H1 (cell line): ENCODE results near the gene GPA33. TPM values are rescaled to one million over a fixed set of nuclear protein-coding genes. Genes with fewer than 3 reads are reported as not detected.
"Not testable (repeated sequence)": the region's sequence is repeated elsewhere in the genome, so short reads cannot be mapped to it uniquely, and the experiment has no call there.

Experiments
- CTCF ChIA-PET: fragments of 300-600 bp; sonication (Branson Sonifier 250); formaldehyde crosslinking; loops from one replicate; lab custom pipeline; 2021; ENCODE audit not compliant: partially characterized antibody; lab: Charles Lee
- POLR2A ChIA-PET: fragments of 300-600 bp; sonication (Branson Sonifier 250); formaldehyde crosslinking; loops from one replicate; lab custom pipeline; 2021; ENCODE audit warnings: inconsistent platforms; ENCODE audit not compliant: partially characterized antibody; lab: Charles Lee
- DNase-seq, 2 experiments: peaks; one replicate each; pipeline versions ENCODE4 v3.0.0 to v3.0.0-alpha.2; 2010 to 2022; ENCODE audit warnings: low spot score in 2 of 2, low read depth in 1 of 2, mixed read lengths in 1 of 2
- FAIRE-seq: peaks from 2 replicates; lab custom pipeline; 2011; peaks lifted over from hg19 to GRCh38; lab: Jason Lieb, UNC
- H2AFZ ChIP-seq: 2 replicates; pipeline ENCODE4 v1.8.1; 2012; ENCODE audit warnings: low read length, inconsistent platforms
- H2AK5ac ChIP-seq: 2 replicates; pipeline ENCODE4 v1.6.1; 2013; ENCODE audit warnings: low read depth, low read length
- H2BK120ac ChIP-seq: replicated peaks from 2 replicates; pipeline ENCODE3; 2013; ENCODE audit warnings: low read depth, low read length, inconsistent platforms
- H2BK12ac ChIP-seq: 2 replicates; pipeline ENCODE4 v1.6.1; 2013; ENCODE audit warnings: low read depth, low read length
- H2BK15ac ChIP-seq: 2 replicates; pipeline ENCODE4 v1.6.1; 2013; ENCODE audit warnings: low read length
- H2BK20ac ChIP-seq: 2 replicates; pipeline ENCODE4 v1.6.1; 2013; ENCODE audit warnings: low read length
- H2BK5ac ChIP-seq: 2 replicates; pipeline ENCODE4 v1.6.1; 2013; ENCODE audit warnings: low read depth, low read length
- H3K14ac ChIP-seq: 2 replicates; pipeline ENCODE4 v1.6.1; 2013; ENCODE audit warnings: inconsistent platforms; ENCODE audit not compliant: insufficient read length
- H3K18ac ChIP-seq: 2 replicates; pipeline ENCODE4 v1.6.1; 2013; ENCODE audit warnings: low read length; ENCODE audit errors: extremely low read depth
- H3K23ac ChIP-seq: 2 replicates; pipeline ENCODE4 v1.6.1; 2013; ENCODE audit warnings: inconsistent platforms; ENCODE audit not compliant: insufficient read length
- H3K23me2 ChIP-seq: 2 replicates; pipeline ENCODE4 v1.6.1; 2013; ENCODE audit warnings: low read depth, low read length
- H3K27ac ChIP-seq: 2 replicates; pipeline ENCODE4 v1.6.1; 2011; ENCODE audit warnings: low read depth, low read length, inconsistent platforms
- H3K27me3 ChIP-seq, 4 experiments: replicated peaks in 1 of 4; 1 replicate in 1 of 4; 2 replicates in 3 of 4; pipeline versions ENCODE4 v1.6.1 to v1.8.1; 2011 to 2013; ENCODE audit warnings: low read length in 3 of 4, mild to moderate bottlenecking in 3 of 4, inconsistent platforms in 2 of 4, mixed read lengths in 2 of 4, moderate library complexity in 1 of 4; ENCODE audit not compliant: control insufficient read depth in 3 of 4, insufficient read depth in 3 of 4; ENCODE audit errors: extremely low read depth in 1 of 4
- H3K36me3 ChIP-seq, 4 experiments: 2 replicates each; pipeline versions ENCODE4 v1.6.1 to v1.8.1; 2011 to 2013; ENCODE audit warnings: mild to moderate bottlenecking in 4 of 4, low read length in 3 of 4, moderate library complexity in 2 of 4, control low read depth in 1 of 4, inconsistent platforms in 1 of 4; ENCODE audit not compliant: insufficient read depth in 4 of 4, control insufficient read depth in 2 of 4
- H3K4ac ChIP-seq: replicated peaks from 2 replicates; pipeline ENCODE3; 2013; ENCODE audit warnings: low read length, low read depth, mixed read lengths, inconsistent platforms; ENCODE audit not compliant: insufficient read length
- H3K4me1 ChIP-seq, 4 experiments: replicated peaks in 1 of 4; 1 replicate in 1 of 4; 2 replicates in 3 of 4; pipeline versions ENCODE4 v1.6.1 to v1.8.1; 2011 to 2013; ENCODE audit warnings: low read length in 3 of 4, inconsistent platforms in 2 of 4, mixed read lengths in 1 of 4; ENCODE audit not compliant: insufficient read depth in 4 of 4, control insufficient read depth in 3 of 4
- H3K4me2 ChIP-seq, 2 experiments: 2 replicates each; pipeline versions ENCODE4 v1.6.1 to v1.8.1; 2011 to 2013; ENCODE audit warnings: low read depth in 2 of 2, low read length in 2 of 2, control low read depth in 1 of 2, inconsistent platforms in 1 of 2, mild to moderate bottlenecking in 1 of 2; ENCODE audit not compliant: insufficient read depth in 1 of 2
- H3K4me3 ChIP-seq, 4 experiments: fragments of 200-600, 300-600 bp in 1 of 4; sonication (generic), shearing (Covaris generic), sonication (Bioruptor Twin) in 1 of 4; 2 replicates each; pipeline versions ENCODE4 v1.5.1 to v1.8.1; 2011 to 2016; ENCODE audit warnings: low read length in 4 of 4, low read depth in 3 of 4, control low read depth in 2 of 4, inconsistent platforms in 2 of 4, mild to moderate bottlenecking in 2 of 4, mixed read lengths in 1 of 4, moderate library complexity in 1 of 4; ENCODE audit not compliant: insufficient read depth in 2 of 4; ENCODE audit errors: extremely low read depth in 1 of 4
- H3K56ac ChIP-seq: replicated peaks from 2 replicates; pipeline ENCODE3; 2013; ENCODE audit warnings: low read depth, mild to moderate bottlenecking, mixed read lengths, low read length, inconsistent platforms; ENCODE audit not compliant: insufficient read length
- H3K79me1 ChIP-seq: 2 replicates; pipeline ENCODE4 v1.6.1; 2013; ENCODE audit warnings: low read depth, low read length, control low read depth
- H3K79me2 ChIP-seq, 2 experiments: 2 replicates each; pipeline versions ENCODE4 v1.6.1 to v1.8.1; 2012 to 2013; ENCODE audit warnings: low read length in 2 of 2, mild to moderate bottlenecking in 2 of 2, inconsistent platforms in 1 of 2; ENCODE audit not compliant: insufficient read depth in 2 of 2, control insufficient read depth in 1 of 2
- H3K9ac ChIP-seq, 4 experiments: replicated peaks in 1 of 4; 1 replicate in 1 of 4; 2 replicates in 3 of 4; pipeline versions ENCODE4 v1.6.1 to v1.8.1; 2011 to 2013; ENCODE audit warnings: low read depth in 3 of 4, low read length in 3 of 4, control low read depth in 2 of 4, mild to moderate bottlenecking in 2 of 4, moderate library complexity in 2 of 4, inconsistent platforms in 1 of 4; ENCODE audit errors: extremely low read depth in 1 of 4
- H3K9me3 ChIP-seq, 2 experiments: 2 replicates each; pipeline versions ENCODE4 v1.6.1 to v1.8.1; 2012 to 2013; ENCODE audit warnings: mild to moderate bottlenecking in 2 of 2, moderate library complexity in 2 of 2, control low read depth in 1 of 2, inconsistent platforms in 1 of 2, low read depth in 1 of 2, low read length in 1 of 2, mixed read lengths in 1 of 2; ENCODE audit not compliant: insufficient read depth in 2 of 2
- H4K20me1 ChIP-seq, 2 experiments: replicated peaks in 1 of 2; 2 replicates each; pipeline versions ENCODE3 to v1.8.1; 2011 to 2013; ENCODE audit warnings: inconsistent platforms in 2 of 2, low read length in 2 of 2, mild to moderate bottlenecking in 1 of 2; ENCODE audit not compliant: insufficient read depth in 2 of 2, control insufficient read depth in 1 of 2
- H4K5ac ChIP-seq: 2 replicates; pipeline ENCODE4 v1.6.1; 2013; ENCODE audit warnings: low read length, low read depth, mixed read lengths, inconsistent platforms; ENCODE audit not compliant: insufficient read length
- H4K8ac ChIP-seq: 2 replicates; pipeline ENCODE4 v1.8.0; 2013; ENCODE audit warnings: mild to moderate bottlenecking, moderate library complexity, low read length, inconsistent platforms; ENCODE audit not compliant: insufficient read depth; ENCODE audit errors: extremely low read depth
- H4K91ac ChIP-seq: replicated peaks from 2 replicates; pipeline ENCODE3; 2013; ENCODE audit warnings: low read length, mixed read lengths, inconsistent platforms; ENCODE audit not compliant: insufficient read length
- WGBS, 2 experiments: shearing (Covaris generic) in 1 of 2; methylation state at CpG; one replicate each; pipeline versions ENCODE4 v1.1.6 to v1.1.7; 2013 to 2015; ENCODE audit warnings: low lambda C conversion rate in 2 of 2, mixed read lengths in 2 of 2, inconsistent platforms in 1 of 2, low coverage in 1 of 2, missing lambda C conversion rate in 1 of 2; ENCODE audit not compliant: insufficient replicate concordance in 2 of 2, insufficient coverage in 1 of 2, insufficient read length in 1 of 2; ENCODE audit errors: extremely low coverage in 1 of 2, missing lambda C conversion rate in 1 of 2; 5-methylcytosine and 5-hydroxymethylcytosine counted together
- polyA plus RNA-seq, 7 experiments: library from polyadenylated mRNA; depleted of rRNA in 3 of 7; stranded (reverse) in 5 of 7; unstranded in 2 of 7; fragments of >200 nt in 5 of 7; fragments of 200-250 nt in 2 of 7; gene quantifications; 1 replicate in 5 of 7; 2 replicates in 1 of 7; 4 replicates in 1 of 7; pipeline versions ENCODE4 v1.2.1 to v1.2.3, GENCODE V29; 2011 to 2013; ENCODE audit warnings: missing spikeins in 2 of 7, mixed read lengths in 2 of 7
- total RNA-seq: library from RNA; stranded (reverse); fragmentation: NEBNext Ultra II Directional; extraction: Animal tissue kit (Norgen Biotek cat#: 25700); gene quantifications from 2 replicates; pipeline ENCODE4 v1.2.1, GENCODE V29; 2021

GPA33 gene
- total and polyA plus RNA-seq, 2 of the 8 experiments (the other 6 are each of a cell fraction or from before 2014, with no cell fraction given): 0.19 to 0.67 TPM

DNA sequence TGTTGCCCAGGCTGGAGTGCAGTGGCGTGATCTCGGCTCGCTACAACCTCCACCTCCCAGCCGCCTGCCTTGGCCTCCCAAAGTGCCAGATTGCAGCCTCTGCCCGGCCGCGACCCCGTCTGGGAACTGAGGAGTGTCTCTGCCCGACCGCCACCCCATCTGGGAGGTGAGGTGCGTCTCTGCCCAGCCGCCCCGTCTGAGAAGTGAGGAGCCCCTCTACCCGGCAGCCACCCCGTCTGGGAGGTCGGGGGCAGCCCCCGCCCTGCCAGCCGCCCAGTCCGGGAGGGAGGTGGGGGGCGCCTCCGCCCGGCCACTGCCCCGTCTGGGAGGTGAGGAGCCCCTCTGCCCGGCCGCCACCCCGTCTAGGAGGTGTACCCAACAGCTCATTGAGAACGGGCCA is 60.6 kb downstream of the GPA33 start:
- H2BK5ac ChIP-seq, H3K79me1 ChIP-seq, H2BK15ac ChIP-seq, H2BK12ac ChIP-seq, H2BK20ac ChIP-seq, DNase-seq, H3K4ac ChIP-seq, H4K20me1 ChIP-seq, H4K91ac ChIP-seq, H3K18ac ChIP-seq, CTCF ChIA-PET, H3K4me3 ChIP-seq, H3K9ac ChIP-seq, H4K5ac ChIP-seq, H3K79me2 ChIP-seq, H3K27me3 ChIP-seq, H3K23ac ChIP-seq, H3K36me3 ChIP-seq, H3K56ac ChIP-seq, H2BK120ac ChIP-seq, H3K27ac ChIP-seq, H3K14ac ChIP-seq, FAIRE-seq, H2AK5ac ChIP-seq, H3K4me2 ChIP-seq, H2AFZ ChIP-seq, POLR2A ChIA-PET, H3K23me2 ChIP-seq, H4K8ac ChIP-seq, H3K4me1 ChIP-seq: not testable (repeated sequence)
- peaks cover 0 to 13% of the 10 kb centered on the region in 2 experiments; a peak in 1 of 4 replicates for H3K9me3 ChIP-seq
- WGBS, 2 experiments: 100% methylated on average over 4 of the region's 27 CpGs; no CpG with 5 or more reads in 1 of the 2 experiments
